Mononuclear cell (primary cell): Measurements from ENCODE around the gene SLC15A4. TPM values are rescaled to one million over a fixed set of nuclear protein-coding genes. Genes with fewer than 3 reads are reported as not detected.
A peak's percentile ranks its signal among the peaks of the same experiment; 100 is the strongest.

ENCODE experiments used
- H3K27me3 ChIP-seq: 2 replicates; pipeline ENCODE4 v1.6.0; 2011; ENCODE audit warnings: low read length, control low read depth; ENCODE audit not compliant: insufficient read depth
- H3K4me1 ChIP-seq: 2 replicates; pipeline ENCODE4 v1.5.1; 2011; ENCODE audit warnings: mild to moderate bottlenecking, low read length, control low read depth; ENCODE audit not compliant: insufficient read depth
- H3K4me3 ChIP-seq: 2 replicates; pipeline ENCODE4 v1.5.1; 2011; ENCODE audit warnings: mild to moderate bottlenecking, low read length, moderate library complexity
- H3K9me3 ChIP-seq: 2 replicates; pipeline ENCODE4 v1.5.1; 2011; ENCODE audit warnings: low read depth, mild to moderate bottlenecking, control low read depth, low read length
- total RNA-seq: library from RNA; depleted of rRNA; stranded (reverse); fragments of >200 nt; gene quantifications from one replicate; pipeline ENCODE4 v1.2.3, GENCODE V29; 2012

Gene SLC15A4
- total RNA-seq, 1 donor = 59.2 TPM

GRCh38 chr12:128825835-128826234 lies 2.1 kb upstream of the SLC15A4 start:
- H3K27me3 ChIP-seq = no peaks in the 10 kb centered on the region
- no peak overlapping the region for H3K4me3 ChIP-seq
- H3K4me1 ChIP-seq = peaks cover 64% of the 10 kb centered on the region
- no peaks in the 10 kb centered on the region for H3K9me3 ChIP-seq

DNA sequence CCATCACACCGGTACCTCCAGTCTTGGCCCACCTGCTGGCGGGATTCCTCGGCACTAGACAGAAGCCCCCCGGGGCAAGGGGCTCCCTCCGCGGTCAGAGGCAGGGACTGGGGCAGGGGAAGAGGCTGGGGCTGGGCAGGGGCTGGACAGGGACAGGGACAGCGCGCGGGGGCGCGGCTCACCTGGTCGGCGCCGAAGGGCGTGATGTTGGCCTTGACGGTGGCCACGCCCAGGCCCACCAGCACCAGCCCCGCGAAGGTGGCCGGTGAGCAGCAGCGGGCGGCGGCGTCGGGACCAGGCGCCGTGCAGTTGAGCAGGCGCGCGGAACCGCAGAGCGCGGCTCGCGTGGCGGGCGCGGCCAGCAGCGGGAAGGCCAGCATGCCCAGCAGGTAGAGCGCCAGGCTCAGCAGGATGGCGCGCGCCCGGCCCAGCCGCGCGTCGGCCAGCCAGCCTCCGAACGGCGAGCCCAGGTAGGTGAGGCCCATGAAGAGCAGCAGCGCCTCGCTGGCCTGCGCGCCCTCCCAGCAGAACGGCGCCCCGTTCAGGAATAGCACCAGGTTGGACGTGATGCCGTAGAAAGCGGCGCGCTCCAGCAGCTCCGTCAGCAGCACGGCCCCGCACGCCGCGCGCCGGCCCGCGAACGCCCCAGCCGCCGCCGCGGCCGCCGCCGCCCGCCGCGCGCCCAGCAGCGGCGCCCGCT lies 392 bp downstream of the SLC15A4 start:
- H3K27me3 ChIP-seq = no peaks in the 10 kb centered on the region
- peaks cover 65% of the 10 kb centered on the region for H3K4me1 ChIP-seq
- no peaks in the 10 kb centered on the region for H3K9me3 ChIP-seq
- H3K4me3 ChIP-seq = peak overlapping the region; percentile 58

DNA sequence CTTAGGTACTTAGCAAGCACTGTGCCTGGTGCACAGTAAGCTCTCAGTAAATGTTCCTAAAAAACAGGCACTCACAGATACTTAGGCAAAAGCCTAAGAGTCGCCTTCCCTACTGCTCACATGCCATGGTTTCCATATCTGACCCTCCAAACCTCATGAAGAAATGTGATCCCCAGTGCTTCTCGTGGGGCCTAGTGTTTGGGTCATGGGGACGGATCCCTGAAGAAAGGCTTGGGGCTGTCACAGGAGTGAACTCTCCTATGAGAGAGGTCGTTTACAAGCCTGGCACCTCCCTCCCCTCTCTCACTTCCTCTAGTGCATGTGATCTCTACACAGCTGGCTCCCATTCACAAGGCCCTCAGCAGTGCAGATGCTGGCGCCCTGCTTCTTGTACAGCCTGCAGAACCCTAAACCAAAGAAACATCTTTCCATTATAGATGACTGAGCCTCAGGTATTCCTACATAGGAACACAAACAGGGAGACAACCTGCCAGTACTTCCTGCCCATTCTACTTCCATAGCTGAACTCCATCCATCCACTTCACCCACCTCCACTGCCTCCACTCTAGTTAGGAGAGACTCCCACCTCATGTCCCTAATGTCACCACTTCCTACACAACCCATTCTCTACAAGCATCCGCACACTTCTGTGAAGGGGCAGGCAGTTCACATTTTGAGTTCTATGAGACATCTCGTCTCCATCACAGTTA lies 2.9 kb downstream of the SLC15A4 start:
- H3K4me1 ChIP-seq = peaks cover 81% of the 10 kb centered on the region
- H3K9me3 ChIP-seq = no peaks in the 10 kb centered on the region
- no peak overlapping the region for H3K4me3 ChIP-seq
- H3K27me3 ChIP-seq = no peaks in the 10 kb centered on the region

- no peaks in the 10 kb centered on the region for H3K9me3 ChIP-seq
- no peak overlapping the region for H3K4me3 ChIP-seq
- peaks cover 87% of the 10 kb centered on the region for H3K4me1 ChIP-seq
- H3K27me3 ChIP-seq = no peaks in the 10 kb centered on the region
Observed at GRCh38 chr12:128820253-128820652, 3.5 kb downstream of the SLC15A4 start.

GRCh38 chr12:128819293-128820144 lies 4.2 kb downstream of the SLC15A4 start:
- no peaks in the 10 kb centered on the region for H3K27me3 ChIP-seq
- peaks cover 84% of the 10 kb centered on the region for H3K4me1 ChIP-seq
- H3K4me3 ChIP-seq = no peak overlapping the region
- no peaks in the 10 kb centered on the region for H3K9me3 ChIP-seq

- peaks cover 81% of the 10 kb centered on the region for H3K4me1 ChIP-seq
- no peaks in the 10 kb centered on the region for H3K27me3 ChIP-seq
- H3K9me3 ChIP-seq = no peaks in the 10 kb centered on the region
- H3K4me3 ChIP-seq = no peak overlapping the region
Observed at GRCh38 chr12:128818065-128819022, 5.4 kb downstream of the SLC15A4 start.

GRCh38 chr12:128817111-128818015 lies 6.4 kb downstream of the SLC15A4 start:
- Histone ChIP-seq H3K4me1 (peaks cover 82% of the 10 kb centered on the region), H3K9me3 (no peaks in the 10 kb centered on the region), H3K4me3 (no peak overlapping the region), H3K27me3 (no peaks in the 10 kb centered on the region)

DNA sequence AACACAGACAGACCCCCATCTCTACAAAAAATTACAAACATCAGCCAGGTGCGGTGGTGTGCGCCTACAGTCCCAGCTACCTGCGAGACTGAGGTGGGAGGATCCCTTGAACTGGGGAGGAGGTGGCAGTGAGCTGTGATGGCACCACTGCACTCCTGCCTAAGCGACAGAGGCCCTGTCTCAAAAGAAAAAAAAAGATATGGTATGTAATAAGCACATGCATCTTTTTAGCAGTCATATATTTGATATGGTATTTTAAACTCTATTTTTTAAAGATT lies 7.2 kb downstream of the SLC15A4 start:
- Histone ChIP-seq H3K4me3 (no peak overlapping the region), H3K27me3 (no peaks in the 10 kb centered on the region), H3K4me1 (peaks cover 82% of the 10 kb centered on the region), H3K9me3 (no peaks in the 10 kb centered on the region)

DNA sequence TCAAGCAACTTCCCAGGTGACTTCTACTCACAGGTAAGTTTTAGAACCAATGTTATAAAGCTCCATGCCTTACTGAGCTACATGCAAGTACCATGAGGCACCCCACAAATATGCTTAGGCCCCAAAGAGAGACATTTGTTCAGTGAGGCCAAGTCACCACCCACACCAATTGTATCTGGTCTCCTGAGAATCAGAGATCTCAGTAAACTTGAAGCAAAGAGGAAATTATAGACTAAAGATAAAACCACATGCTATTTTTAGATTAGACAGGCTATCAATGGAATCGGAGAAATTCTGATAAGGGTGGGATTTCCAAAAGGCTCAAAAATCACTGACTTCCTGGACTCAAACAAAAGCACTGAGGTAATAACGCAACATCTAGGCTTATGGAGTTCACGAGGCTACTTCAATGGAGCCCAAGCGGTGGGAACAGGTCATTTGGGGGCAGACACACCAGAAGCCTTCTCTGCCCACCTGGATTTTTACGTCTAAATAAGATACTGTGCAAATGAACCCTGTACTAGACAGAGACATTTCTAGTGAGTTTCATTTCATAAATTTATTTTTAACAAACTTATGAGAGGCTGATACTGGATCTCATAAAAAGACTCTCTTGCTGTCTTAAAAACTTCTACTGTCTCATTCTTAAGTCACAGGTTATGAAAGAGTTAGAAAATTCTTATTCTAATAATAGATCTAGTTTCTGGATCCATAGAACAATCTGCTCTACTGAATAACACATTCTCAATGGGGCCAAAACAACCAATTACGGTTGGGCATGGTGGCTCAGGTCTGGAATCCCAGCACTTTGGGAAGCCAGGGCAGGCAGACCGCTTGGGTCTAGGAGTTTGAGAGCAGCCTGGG lies 7.7 kb downstream of the SLC15A4 start:
- Histone ChIP-seq H3K27me3 (no peaks in the 10 kb centered on the region), H3K4me3 (no peak overlapping the region), H3K4me1 (peaks cover 80% of the 10 kb centered on the region), H3K9me3 (no peaks in the 10 kb centered on the region)

DNA sequence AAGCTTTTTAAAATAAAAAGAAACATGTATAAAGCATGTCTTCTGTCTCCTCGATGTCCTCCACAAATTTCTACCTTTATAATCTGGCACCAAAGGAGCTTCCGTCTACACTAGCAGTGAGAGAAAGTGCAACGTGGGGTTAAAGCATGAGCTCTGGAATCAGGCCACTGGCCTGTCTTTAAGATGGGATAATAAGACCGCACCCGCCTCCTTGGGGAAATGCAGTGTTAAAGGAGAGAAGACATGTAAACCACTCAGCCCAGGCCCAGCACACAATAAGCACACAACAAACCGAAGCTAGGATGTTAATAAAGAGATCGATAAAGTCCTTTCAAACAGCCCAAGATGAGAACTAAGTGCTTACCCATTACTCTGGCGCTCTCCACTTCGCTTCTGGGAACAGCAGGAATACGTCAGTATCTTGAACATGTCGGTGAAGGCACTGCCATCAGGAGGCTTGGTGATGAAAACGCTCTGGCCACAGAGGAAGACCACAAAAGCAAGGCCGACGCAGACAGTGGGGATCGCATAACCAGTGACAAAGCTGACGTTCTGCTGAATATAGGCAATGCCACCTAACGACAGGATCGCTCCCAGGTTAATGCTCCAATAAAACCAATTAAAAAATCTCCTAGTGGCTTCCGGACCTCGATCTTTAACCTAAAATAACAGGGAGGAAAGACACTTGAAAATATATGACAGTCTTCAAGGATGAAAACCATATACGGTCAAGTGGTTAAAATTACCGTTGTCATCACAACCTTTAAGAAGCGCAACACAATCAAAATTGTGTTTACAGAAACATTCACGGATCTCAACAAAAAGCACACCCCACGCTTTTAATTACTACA lies 9.1 kb downstream of the SLC15A4 start:
- no peaks in the 10 kb centered on the region for H3K27me3 ChIP-seq
- peaks cover 79% of the 10 kb centered on the region for H3K4me1 ChIP-seq
- no peak overlapping the region for H3K4me3 ChIP-seq
- no peaks in the 10 kb centered on the region for H3K9me3 ChIP-seq

GRCh38 chr12:128813883-128814282 lies 9.9 kb downstream of the SLC15A4 start:
- Histone ChIP-seq H3K4me1 (peaks cover 72% of the 10 kb centered on the region), H3K4me3 (no peak overlapping the region), H3K27me3 (no peaks in the 10 kb centered on the region), H3K9me3 (no peaks in the 10 kb centered on the region)

DNA sequence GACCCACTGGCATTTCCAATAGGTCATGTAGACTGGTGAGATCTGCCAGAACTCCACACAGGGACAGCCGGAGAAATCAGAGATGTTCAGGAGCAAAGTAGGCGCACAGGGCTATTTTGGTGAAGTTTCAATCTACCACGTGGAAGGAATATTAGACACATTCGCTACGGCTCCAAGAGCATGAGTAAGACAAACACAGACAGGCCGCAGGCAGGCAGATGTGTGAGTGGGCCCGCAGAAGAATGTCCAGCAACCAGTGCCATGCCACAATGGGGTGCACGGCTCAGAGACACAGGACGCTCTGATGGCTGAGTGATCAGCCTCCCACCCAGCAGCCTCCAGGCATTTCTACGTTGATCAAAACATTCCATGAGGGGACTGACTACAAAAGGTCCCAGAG lies 10.4 kb downstream of the SLC15A4 start:
- Histone ChIP-seq H3K4me1 (peaks cover 71% of the 10 kb centered on the region), H3K27me3 (no peaks in the 10 kb centered on the region), H3K4me3 (no peak overlapping the region), H3K9me3 (no peaks in the 10 kb centered on the region)
